Neural cell (in vitro differentiated cells): Measurements from ENCODE around the gene DDX56. TPM values are rescaled to one million over a fixed set of nuclear protein-coding genes. Genes with fewer than 3 reads are reported as not detected.

Experiments
- H2AFZ ChIP-seq: fragments of 200-600, 300-800 bp; sonication (generic), shearing (Covaris generic); 2 replicates; pipeline ENCODE4 v1.6.0; 2014; ENCODE audit warnings: low read depth, mild to moderate bottlenecking, antibody characterized with exemption, low read length, moderate library complexity
- H3F3A ChIP-seq: fragments of 200-600 bp; shearing (Covaris generic); 2 replicates; pipeline ENCODE4 v1.6.1; 2016; ENCODE audit warnings: mild to moderate bottlenecking, moderate library complexity, mixed read lengths, antibody characterized with exemption, low read length; ENCODE audit not compliant: insufficient read depth, poor library complexity, severe bottlenecking
- H3K27ac ChIP-seq: fragments of 200-600, 300-800 bp; sonication (generic), shearing (Covaris generic); 2 replicates; pipeline ENCODE4 v1.5.1; 2014; ENCODE audit warnings: mild to moderate bottlenecking, low read length, moderate library complexity
- H3K27me3 ChIP-seq: fragments of 300-800, 200-600 bp; sonication (generic), shearing (Covaris generic); 2 replicates; pipeline ENCODE4 v1.6.0; 2014; ENCODE audit warnings: mild to moderate bottlenecking, low read depth, low read length, moderate library complexity; ENCODE audit not compliant: insufficient read depth
- H3K36me3 ChIP-seq: fragments of 300-800, 200-600 bp; sonication (generic), shearing (Covaris generic); 2 replicates; pipeline ENCODE4 v1.5.1; 2014; ENCODE audit warnings: mild to moderate bottlenecking, antibody characterized with exemption, low read length, moderate library complexity; ENCODE audit not compliant: insufficient read depth
- H3K4me2 ChIP-seq: fragments of 300-800, 200-600 bp; sonication (generic), shearing (Covaris generic); 2 replicates; pipeline ENCODE4 v1.6.0; 2014; ENCODE audit warnings: mild to moderate bottlenecking, low read length
- H3K4me3 ChIP-seq: fragments of 300-800, 200-600 bp; sonication (generic), shearing (Covaris generic); 2 replicates; pipeline ENCODE4 v1.5.1; 2014; ENCODE audit warnings: mild to moderate bottlenecking, low read length, moderate library complexity
- H3K79me2 ChIP-seq: fragments of 200-600 bp; shearing (Covaris generic); replicated peaks from 2 replicates; pipeline ENCODE4 v1.6.0; 2014; ENCODE audit warnings: mild to moderate bottlenecking, low read length, moderate library complexity; ENCODE audit not compliant: insufficient read depth
- H3K9ac ChIP-seq: fragments of 300-800, 200-600 bp; sonication (generic), shearing (Covaris generic); 2 replicates; pipeline ENCODE4 v1.6.1; 2016; ENCODE audit warnings: mild to moderate bottlenecking, low read length, mixed read lengths
- H3K9me2 ChIP-seq: fragments of 200-600 bp; shearing (Covaris generic); 2 replicates; pipeline ENCODE4 v1.6.1; 2016; ENCODE audit warnings: mild to moderate bottlenecking, low read length, mixed read lengths; ENCODE audit not compliant: insufficient read depth
- H3K9me3 ChIP-seq: fragments of 200-600, 300-800 bp; sonication (generic), shearing (Covaris generic); 2 replicates; pipeline ENCODE4 v1.6.1; 2016; ENCODE audit warnings: mild to moderate bottlenecking, mixed run types, low read length, moderate library complexity, mixed read lengths
- H4K20me1 ChIP-seq: fragments of 200-600 bp; shearing (Covaris generic); 2 replicates; pipeline ENCODE4 v1.6.1; 2016; ENCODE audit warnings: mild to moderate bottlenecking, mixed run types; ENCODE audit not compliant: insufficient read depth
- EP300 ChIP-seq: fragments of 450-650 bp; conservative IDR thresholded peaks from 2 replicates; pipeline ENCODE4 v1.6.1; 2014; ENCODE audit warnings: antibody characterized with exemption, mild to moderate bottlenecking, moderate library complexity; ENCODE audit not compliant: poor library complexity, severe bottlenecking
- EZH2 ChIP-seq: fragments of 200-600, 300-800 bp; shearing (Covaris generic), sonication (generic); IDR thresholded peaks from 2 replicates; pipeline ENCODE4 v1.6.1; 2014; ENCODE audit warnings: antibody characterized with exemption, low read length, borderline replicate concordance, mild to moderate bottlenecking; ENCODE audit not compliant: insufficient read depth, poor library complexity, severe bottlenecking
- MXI1 ChIP-seq: fragments of 450-650 bp; conservative IDR thresholded peaks from 2 replicates; pipeline ENCODE4 v1.6.1; 2014; ENCODE audit warnings: antibody characterized with exemption, mild to moderate bottlenecking; ENCODE audit not compliant: poor library complexity, severe bottlenecking
- POLR2AphosphoS5 ChIP-seq: IDR thresholded peaks from 2 replicates; pipeline ENCODE4 v1.6.1; 2012
- RAD21 ChIP-seq: fragments of 450-650 bp; conservative IDR thresholded peaks from 2 replicates; pipeline ENCODE4 v1.6.1; 2014; ENCODE audit warnings: antibody characterized with exemption, mild to moderate bottlenecking, moderate library complexity
- REST ChIP-seq: IDR thresholded peaks from 2 replicates; pipeline ENCODE4 v1.6.1; 2012; ENCODE audit warnings: borderline replicate concordance
- SMC3 ChIP-seq: fragments of 450-650 bp; conservative IDR thresholded peaks from 2 replicates; pipeline ENCODE4 v1.6.1; 2014; ENCODE audit warnings: antibody characterized with exemption, mild to moderate bottlenecking, moderate library complexity; ENCODE audit not compliant: poor library complexity
- TAF1 ChIP-seq: IDR thresholded peaks from 2 replicates; pipeline ENCODE4 v1.6.1; 2012; ENCODE audit warnings: low read depth
- polyA plus RNA-seq: library from polyadenylated mRNA; depleted of rRNA; stranded (reverse); fragments of >200 nt; gene quantifications from 2 replicates; pipeline ENCODE4 v1.2.3, GENCODE V29; 2014
- TF ChIP-seq, protein P1 (sequence below): fragments of 450-650 bp; IDR thresholded peaks from 2 replicates; pipeline ENCODE4 v1.5.1; 2014; ENCODE audit warnings: antibody characterized with exemption, mild to moderate bottlenecking, moderate library complexity; ENCODE audit not compliant: poor library complexity, severe bottlenecking

The DDX56 gene
- polyA plus RNA-seq, 1 donor from 2014 or later: 80.6 TPM

GRCh38 chr7:44568771-44569560 lies 4.7 kb downstream of the DDX56 start:
- H3K27ac ChIP-seq: no peak overlapping the region
- TF ChIP-seq TAF1 (no peak), MXI1 (no peak), REST (no peak), EZH2 (no peak), SMC3 (no peak), EP300 (no peak), RAD21 (no peak), POLR2AphosphoS5 (no peak)
- TF ChIP-seq, protein P1, sequence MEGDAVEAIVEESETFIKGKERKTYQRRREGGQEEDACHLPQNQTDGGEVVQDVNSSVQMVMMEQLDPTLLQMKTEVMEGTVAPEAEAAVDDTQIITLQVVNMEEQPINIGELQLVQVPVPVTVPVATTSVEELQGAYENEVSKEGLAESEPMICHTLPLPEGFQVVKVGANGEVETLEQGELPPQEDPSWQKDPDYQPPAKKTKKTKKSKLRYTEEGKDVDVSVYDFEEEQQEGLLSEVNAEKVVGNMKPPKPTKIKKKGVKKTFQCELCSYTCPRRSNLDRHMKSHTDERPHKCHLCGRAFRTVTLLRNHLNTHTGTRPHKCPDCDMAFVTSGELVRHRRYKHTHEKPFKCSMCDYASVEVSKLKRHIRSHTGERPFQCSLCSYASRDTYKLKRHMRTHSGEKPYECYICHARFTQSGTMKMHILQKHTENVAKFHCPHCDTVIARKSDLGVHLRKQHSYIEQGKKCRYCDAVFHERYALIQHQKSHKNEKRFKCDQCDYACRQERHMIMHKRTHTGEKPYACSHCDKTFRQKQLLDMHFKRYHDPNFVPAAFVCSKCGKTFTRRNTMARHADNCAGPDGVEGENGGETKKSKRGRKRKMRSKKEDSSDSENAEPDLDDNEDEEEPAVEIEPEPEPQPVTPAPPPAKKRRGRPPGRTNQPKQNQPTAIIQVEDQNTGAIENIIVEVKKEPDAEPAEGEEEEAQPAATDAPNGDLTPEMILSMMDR: no peak
- H2AFZ ChIP-seq: no peak overlapping the region
- H3F3A ChIP-seq: no peaks in the 10 kb centered on the region
- H3K9ac ChIP-seq: no peak overlapping the region
- H4K20me1 ChIP-seq: no peaks in the 10 kb centered on the region
- no peaks in the 10 kb centered on the region for H3K36me3 ChIP-seq
- no peak overlapping the region for H3K4me2 ChIP-seq
- H3K27me3 ChIP-seq: no peaks in the 10 kb centered on the region
- H3K4me3 ChIP-seq: no peak overlapping the region
- no peaks in the 10 kb centered on the region for H3K9me3 ChIP-seq
- no peaks in the 10 kb centered on the region for H3K9me2 ChIP-seq
- peaks cover 9% of the 10 kb centered on the region for H3K79me2 ChIP-seq

GRCh38 chr7:44567884-44568283 lies 5.8 kb downstream of the DDX56 start:
- no peak overlapping the region for H3K4me3 ChIP-seq
- peaks cover 2% of the 10 kb centered on the region for H3K79me2 ChIP-seq
- no peaks in the 10 kb centered on the region for H3K36me3 ChIP-seq
- H3K27ac ChIP-seq: no peak overlapping the region
- H3K9ac ChIP-seq: no peak overlapping the region
- no peak overlapping the region for H3K4me2 ChIP-seq
- TF ChIP-seq REST (no peak), SMC3 (no peak), EP300 (no peak), MXI1 (no peak), RAD21 (no peak), POLR2AphosphoS5 (no peak), EZH2 (no peak), TAF1 (no peak)
- TF ChIP-seq, protein P1: no peak
- H3K9me2 ChIP-seq: no peaks in the 10 kb centered on the region
- no peaks in the 10 kb centered on the region for H4K20me1 ChIP-seq
- no peak overlapping the region for H2AFZ ChIP-seq
- H3K9me3 ChIP-seq: no peaks in the 10 kb centered on the region
- no peaks in the 10 kb centered on the region for H3F3A ChIP-seq
- no peaks in the 10 kb centered on the region for H3K27me3 ChIP-seq
